CD14-positive monocyte (primary cell): ENCODE data around the gene SLC6A1. TPM values are rescaled to one million over a fixed set of nuclear protein-coding genes. Genes with fewer than 3 reads are reported as not detected.

Experiments used
- DNase-seq, 3 donors: peaks; one replicate each; pipeline ENCODE4 v3.0.0-alpha.2; 2011 to 2022
- H2AFZ ChIP-seq: 2 replicates; pipeline ENCODE4 v1.6.0; 2012; ENCODE audit warnings: mild to moderate bottlenecking, low read depth, low read length, inconsistent platforms; ENCODE audit not compliant: insufficient read depth, poor library complexity, severe bottlenecking
- H3K27ac ChIP-seq, 2 donors: 1 replicate in 1 of 2; 2 replicates in 1 of 2; pipeline ENCODE4 v1.5.1; 2012 to 2013; ENCODE audit warnings: low read length in 2 of 2, control low read depth in 1 of 2, inconsistent platforms in 1 of 2, low read depth in 1 of 2, mild to moderate bottlenecking in 1 of 2
- H3K27me3 ChIP-seq, 2 donors: one replicate each; pipeline versions ENCODE4 v1.6.0 to v1.6.1; 2011 to 2013; ENCODE audit warnings: low read length in 2 of 2; ENCODE audit not compliant: control insufficient read depth in 2 of 2, insufficient read depth in 2 of 2
- H3K36me3 ChIP-seq, 2 donors: replicated peaks in 1 of 2; 1 replicate in 1 of 2; 2 replicates in 1 of 2; pipeline versions ENCODE4 v1.5.1 to v1.6.1; 2012 to 2013; ENCODE audit warnings: low read length in 2 of 2, control low read depth in 1 of 2, inconsistent platforms in 1 of 2, mild to moderate bottlenecking in 1 of 2; ENCODE audit not compliant: insufficient read depth in 2 of 2, control insufficient read depth in 1 of 2
- H3K4me1 ChIP-seq, 2 donors: 1 replicate in 1 of 2; 2 replicates in 1 of 2; pipeline versions ENCODE4 v1.5.1 to v1.6.1; 2012 to 2013; ENCODE audit warnings: low read length in 2 of 2, control low read depth in 1 of 2, inconsistent platforms in 1 of 2, mild to moderate bottlenecking in 1 of 2, moderate library complexity in 1 of 2; ENCODE audit not compliant: insufficient read depth in 2 of 2, control insufficient read depth in 1 of 2
- H3K4me2 ChIP-seq: replicated peaks from 2 replicates; pipeline ENCODE3; 2012; ENCODE audit warnings: low read length, moderate library complexity, mild to moderate bottlenecking; ENCODE audit not compliant: poor library complexity, severe bottlenecking; ENCODE audit errors: extremely low read depth
- H3K4me3 ChIP-seq, 3 experiments: fragments of 200-600 bp in 1 of 3; sonication (generic) in 1 of 3; replicated peaks in 1 of 3; 1 replicate in 2 of 3; 2 replicates in 1 of 3; pipeline ENCODE4 v1.5.1; 2011 to 2013; ENCODE audit warnings: low read length in 3 of 3, mild to moderate bottlenecking in 3 of 3, control low read depth in 2 of 3, low read depth in 2 of 3, inconsistent platforms in 1 of 3, moderate library complexity in 1 of 3
- H3K79me2 ChIP-seq: 2 replicates; pipeline ENCODE4 v1.6.0; 2012; ENCODE audit warnings: mild to moderate bottlenecking, control low read depth, inconsistent platforms, low read length, moderate library complexity; ENCODE audit not compliant: insufficient read depth
- H3K9ac ChIP-seq: 2 replicates; pipeline ENCODE4 v1.6.0; 2017; ENCODE audit warnings: low read length, mild to moderate bottlenecking; ENCODE audit not compliant: insufficient read depth, poor library complexity, severe bottlenecking
- H3K9me3 ChIP-seq, 2 donors: replicated peaks in 1 of 2; 1 replicate in 1 of 2; 2 replicates in 1 of 2; pipeline versions ENCODE4 v1.5.1 to v1.6.1; 2012 to 2013; ENCODE audit warnings: low read length in 2 of 2, control low read depth in 1 of 2; ENCODE audit not compliant: control insufficient read depth in 1 of 2, insufficient read depth in 1 of 2
- H4K20me1 ChIP-seq: 2 replicates; pipeline ENCODE4 v1.6.0; 2012; ENCODE audit warnings: mild to moderate bottlenecking, low read length, control low read depth, moderate library complexity; ENCODE audit not compliant: insufficient read depth
- H3K27ac Mint-ChIP-seq, 7 donors: one replicate each; pipeline ENCODE4 v1.8.0; 2020; ENCODE audit warnings: mild to moderate bottlenecking in 7 of 7, mixed read lengths in 7 of 7, moderate library complexity in 6 of 7, inconsistent platforms in 2 of 7
- H3K27me3 Mint-ChIP-seq, 3 donors: one replicate each; pipeline ENCODE4 v1.8.0; 2021 to 2022; ENCODE audit warnings: low read depth in 3 of 3, mild to moderate bottlenecking in 3 of 3, mixed read lengths in 3 of 3, moderate library complexity in 3 of 3, inconsistent platforms in 1 of 3
- H3K36me3 Mint-ChIP-seq, 2 donors: one replicate each; pipeline ENCODE4 v1.8.0; 2020; ENCODE audit warnings: mixed read lengths in 2 of 2, inconsistent platforms in 1 of 2, mild to moderate bottlenecking in 1 of 2
- H3K4me1 Mint-ChIP-seq: one replicate; pipeline ENCODE4 v1.8.0; 2020; ENCODE audit warnings: mild to moderate bottlenecking, mixed read lengths
- H3K4me3 Mint-ChIP-seq, 2 donors: one replicate each; pipeline ENCODE4 v1.8.0; 2020; ENCODE audit warnings: mild to moderate bottlenecking in 2 of 2, mixed read lengths in 2 of 2, moderate library complexity in 1 of 2
- H3K9me3 Mint-ChIP-seq, 7 donors: one replicate each; pipeline ENCODE4 v1.8.0; 2020 to 2022; ENCODE audit warnings: mixed read lengths in 7 of 7, mild to moderate bottlenecking in 6 of 7, moderate library complexity in 6 of 7, inconsistent platforms in 2 of 7
- WGBS: methylation state at CpG from one replicate; pipeline ENCODE4 v1.1.5; 2013; ENCODE audit warnings: missing lambda C conversion rate; ENCODE audit not compliant: insufficient coverage; 5-methylcytosine and 5-hydroxymethylcytosine counted together
- intact Hi-C, 2 donors: fragments of 100-400 bp; cut with micrococcal nuclease; formaldehyde crosslinking; loops; one replicate each; pipeline versions ENCODE4 v1.15.0 to v1.15.1; 2023
- polyA plus RNA-seq, 3 donors: library from polyadenylated mRNA; depleted of rRNA in 1 of 3; unstranded in 2 of 3; stranded (reverse) in 1 of 3; fragments of 300-500 nt in 2 of 3; fragments of >200 nt in 1 of 3; fragmentation: Illumina TruSeq in 2 of 3; gene quantifications; 1 replicate in 2 of 3; 2 replicates in 1 of 3; pipeline ENCODE4 v1.2.3, GENCODE V29; 2012 to 2021
- TF ChIP-seq, protein P1 (sequence below): fragments of 200-600 bp; IDR thresholded peaks from one replicate; pipeline ENCODE4 v1.8.0; 2022; ENCODE audit warnings: antibody characterized with exemption, mild to moderate bottlenecking

SLC6A1 gene
- polyA plus RNA-seq, 3 donors = not detected

DNA sequence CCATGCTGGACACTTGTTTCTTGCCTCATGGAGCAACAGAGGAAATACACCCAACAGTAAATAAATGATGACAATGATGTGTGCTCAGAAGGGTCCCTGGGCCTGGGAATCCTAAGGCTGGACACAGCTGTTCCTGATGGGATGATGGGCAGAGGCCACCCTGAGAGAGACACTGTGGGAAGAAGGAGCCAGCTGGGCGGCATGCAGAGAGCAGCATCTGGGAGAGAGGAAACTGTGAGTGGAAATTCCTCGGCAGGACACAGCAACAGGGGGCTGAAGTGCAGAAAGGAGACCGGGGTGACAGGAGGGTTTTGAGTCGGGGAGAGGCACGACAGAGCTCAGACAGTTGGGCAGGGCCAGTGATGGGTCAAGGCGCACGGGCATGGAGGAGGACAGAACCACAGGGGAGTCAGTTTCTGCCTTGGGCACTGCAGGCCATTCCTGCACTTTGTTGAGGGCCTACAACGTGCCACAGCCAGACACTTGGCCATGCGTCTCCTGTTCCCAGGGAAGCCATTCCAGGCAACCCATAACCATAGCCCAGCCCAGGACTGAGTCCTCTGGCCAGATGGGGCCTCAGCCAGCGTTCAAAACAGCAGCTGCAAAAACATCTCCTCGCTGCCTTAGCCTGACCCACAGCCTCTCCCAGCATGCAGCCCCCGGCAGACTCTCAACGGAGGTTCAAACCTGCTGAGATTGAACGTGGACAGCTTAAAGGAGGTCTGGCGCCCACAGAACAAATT is 36.7 kb upstream of the SLC6A1 start:
- DNase-seq = no peak
- H4K20me1 ChIP-seq = no peaks in the 10 kb centered on the region
- intact Hi-C loops = no loop called here
- no peaks in the 10 kb centered on the region for H3K79me2 ChIP-seq
- H3K27ac Mint-ChIP-seq = no peak overlapping the region
- WGBS = 84% methylated on average over 15 of the region's 15 CpGs
- H3K36me3 Mint-ChIP-seq = no peaks in the 10 kb centered on the region
- H3K4me1 ChIP-seq = no peaks in the 10 kb centered on the region
- H3K4me3 ChIP-seq = no peak overlapping the region
- no peaks in the 10 kb centered on the region for H3K9me3 ChIP-seq
- no peak overlapping the region for H2AFZ ChIP-seq
- no peak overlapping the region for H3K4me3 Mint-ChIP-seq
- H3K9ac ChIP-seq = no peak overlapping the region
- no peak overlapping the region for H3K4me2 ChIP-seq
- H3K27ac ChIP-seq = no peak overlapping the region
- no peaks in the 10 kb centered on the region for H3K27me3 ChIP-seq
- H3K27me3 Mint-ChIP-seq = peaks cover 0 to 9% (median 3%) of the 10 kb centered on the region in 3 donors
- H3K9me3 Mint-ChIP-seq = peaks cover 0 to 3% (median 0%) of the 10 kb centered on the region in 7 donors
- no peaks in the 10 kb centered on the region for H3K36me3 ChIP-seq
- TF ChIP-seq, protein P1, sequence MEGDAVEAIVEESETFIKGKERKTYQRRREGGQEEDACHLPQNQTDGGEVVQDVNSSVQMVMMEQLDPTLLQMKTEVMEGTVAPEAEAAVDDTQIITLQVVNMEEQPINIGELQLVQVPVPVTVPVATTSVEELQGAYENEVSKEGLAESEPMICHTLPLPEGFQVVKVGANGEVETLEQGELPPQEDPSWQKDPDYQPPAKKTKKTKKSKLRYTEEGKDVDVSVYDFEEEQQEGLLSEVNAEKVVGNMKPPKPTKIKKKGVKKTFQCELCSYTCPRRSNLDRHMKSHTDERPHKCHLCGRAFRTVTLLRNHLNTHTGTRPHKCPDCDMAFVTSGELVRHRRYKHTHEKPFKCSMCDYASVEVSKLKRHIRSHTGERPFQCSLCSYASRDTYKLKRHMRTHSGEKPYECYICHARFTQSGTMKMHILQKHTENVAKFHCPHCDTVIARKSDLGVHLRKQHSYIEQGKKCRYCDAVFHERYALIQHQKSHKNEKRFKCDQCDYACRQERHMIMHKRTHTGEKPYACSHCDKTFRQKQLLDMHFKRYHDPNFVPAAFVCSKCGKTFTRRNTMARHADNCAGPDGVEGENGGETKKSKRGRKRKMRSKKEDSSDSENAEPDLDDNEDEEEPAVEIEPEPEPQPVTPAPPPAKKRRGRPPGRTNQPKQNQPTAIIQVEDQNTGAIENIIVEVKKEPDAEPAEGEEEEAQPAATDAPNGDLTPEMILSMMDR = no peak
- no peaks in the 10 kb centered on the region for H3K4me1 Mint-ChIP-seq

DNA sequence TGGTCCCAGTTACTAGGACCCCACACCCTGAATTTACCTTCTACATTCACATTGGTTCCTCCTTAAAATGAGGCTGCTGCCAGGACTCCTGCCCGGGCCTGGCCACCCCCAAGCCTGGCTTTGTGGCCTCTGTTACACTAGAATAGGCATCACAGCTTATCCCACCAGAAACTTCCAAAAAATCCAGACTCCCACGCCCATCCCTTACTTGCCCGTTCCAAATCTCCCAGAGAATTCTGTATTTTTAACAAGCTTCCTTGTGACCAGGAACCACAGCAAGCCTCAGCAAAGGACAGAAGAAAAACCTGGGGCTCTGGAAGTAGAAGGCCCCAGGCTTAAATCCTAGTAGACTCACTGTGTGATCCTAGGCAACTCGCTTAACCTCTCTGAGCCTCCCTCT is 36.0 kb upstream of the SLC6A1 start:
- Mint-ChIP-seq H3K27ac (no peak overlapping the region), H3K4me3 (no peak overlapping the region), H3K36me3 (no peaks in the 10 kb centered on the region), H3K9me3 (peaks cover 0 to 3% (median 0%) of the 10 kb centered on the region in 7 donors), H3K4me1 (no peaks in the 10 kb centered on the region), H3K27me3 (peaks cover 0 to 7% (median 2%) of the 10 kb centered on the region in 3 donors)
- H3K4me2 ChIP-seq = no peak overlapping the region
- WGBS = 86% methylated on average over 3 of the region's 4 CpGs
- H3K4me1 ChIP-seq = no peaks in the 10 kb centered on the region
- no peaks in the 10 kb centered on the region for H3K27me3 ChIP-seq
- no peak overlapping the region for H3K4me3 ChIP-seq
- no peak overlapping the region for H2AFZ ChIP-seq
- no peaks in the 10 kb centered on the region for H4K20me1 ChIP-seq
- TF ChIP-seq, protein P1 = no peak
- no peak overlapping the region for H3K9ac ChIP-seq
- DNase-seq = no peak
- intact Hi-C loops = no loop called here
- no peaks in the 10 kb centered on the region for H3K79me2 ChIP-seq
- no peak overlapping the region for H3K27ac ChIP-seq
- H3K36me3 ChIP-seq = no peaks in the 10 kb centered on the region
- H3K9me3 ChIP-seq = no peaks in the 10 kb centered on the region
